Cardiac muscle cell (in vitro differentiated cells and primary cell): ENCODE measurements around the gene OR14A16. TPM values are rescaled to one million over a fixed set of nuclear protein-coding genes. Genes with fewer than 3 reads are reported as not detected.
A peak's percentile ranks its signal among the peaks of the same experiment; 100 is the strongest.

Experiments used
- DNase-seq, 2 donors: peaks; one replicate each; pipeline versions ENCODE4 v3.0.0 to v3.0.0-alpha.2; 2010 to 2017; ENCODE audit warnings: low read depth in 1 of 2, low spot score in 1 of 2
- H3K27ac ChIP-seq: fragments of 200-600 bp; sonication (generic); 2 replicates; pipeline ENCODE4 v1.5.1; 2016
- H3K27me3 ChIP-seq: fragments of 200-600 bp; sonication (generic); 2 replicates; pipeline ENCODE4 v1.6.0; 2016; ENCODE audit warnings: control low read depth
- H3K36me3 ChIP-seq: fragments of 200-600 bp; sonication (generic); 2 replicates; pipeline ENCODE4 v1.5.1; 2016; ENCODE audit warnings: control low read depth
- H3K4me1 ChIP-seq: fragments of 200-600 bp; sonication (generic); 2 replicates; pipeline ENCODE4 v1.8.1; 2017; ENCODE audit warnings: low read depth, mild to moderate bottlenecking, mixed run types
- H3K4me3 ChIP-seq: fragments of 200-600 bp; sonication (generic); 2 replicates; pipeline ENCODE4 v1.5.1; 2016; ENCODE audit warnings: mild to moderate bottlenecking
- H3K9me3 ChIP-seq: fragments of 200-600 bp; sonication (generic); 2 replicates; pipeline ENCODE4 v1.5.1; 2017; ENCODE audit warnings: low read depth, mild to moderate bottlenecking, control low read depth
- CTCF ChIP-seq: IDR thresholded peaks from 2 replicates; pipeline ENCODE4 v1.5.1; 2012; ENCODE audit warnings: low read depth, mild to moderate bottlenecking, low read length
- polyA plus RNA-seq: library from polyadenylated mRNA; unstranded; fragments of >200 nt; fragmentation: Nextera tagmentation; extraction: Ambion mirVana; gene quantifications from 2 replicates; pipeline ENCODE4 v1.2.1, GENCODE V29; 2016
- total RNA-seq: library from RNA; depleted of rRNA; stranded (reverse); fragments of >200 nt; gene quantifications from 2 replicates; pipeline ENCODE4 v1.2.3, GENCODE V29; 2016

The OR14A16 gene
- total and polyA plus RNA-seq, 2 experiments from 2014 or later, result not detected

GRCh38 chr1:247857069-247857984 is 33.4 kb upstream of the OR14A16 start, which contains the start of gene TRIM58:
TRIM58 (plus strand) TSS chr1:247857187; CDS start chr1:247857247, 60 bp downstream.
- H3K4me1 ChIP-seq, result no peaks in the 10 kb centered on the region
- peak within 1 kb of the TSS; percentile 42 for H3K4me3 ChIP-seq
- no peak for TF ChIP-seq CTCF

GRCh38 chr1:247855911-247856310 is 32.0 kb upstream of the OR14A16 start:
- no peak for TF ChIP-seq CTCF
- no peaks in the 10 kb centered on the region for H3K36me3 ChIP-seq
- peaks cover 6% of the 10 kb centered on the region for H3K27me3 ChIP-seq
- no peaks in the 10 kb centered on the region for H3K9me3 ChIP-seq
- H3K27ac ChIP-seq, result no peak overlapping the region
- no peak for DNase-seq
- no peak overlapping the region for H3K4me3 ChIP-seq
- no peaks in the 10 kb centered on the region for H3K4me1 ChIP-seq

More at GRCh38 chr1:247857069-247857984, 33.4 kb upstream of the OR14A16 start, which contains the start of gene TRIM58:
- peaks cover 6% of the 10 kb centered on the region for H3K27me3 ChIP-seq
- H3K27ac ChIP-seq, result no peak within 1 kb of the TSS
- peak in 1 of 2 donors; percentile 81 for DNase-seq
- H3K9me3 ChIP-seq, result no peaks in the 10 kb centered on the region
- no peaks in the 10 kb centered on the region for H3K36me3 ChIP-seq

- Histone ChIP-seq H3K36me3 (no peaks in the 10 kb centered on the region), H3K27ac (no peak overlapping the region), H3K4me3 (no peak overlapping the region), H3K4me1 (no peaks in the 10 kb centered on the region), H3K9me3 (no peaks in the 10 kb centered on the region), H3K27me3 (peaks cover 6% of the 10 kb centered on the region)
- DNase-seq, result no peak
- TF ChIP-seq CTCF, result no peak
These were observed 31.1 kb upstream of the OR14A16 start for GRCh38 chr1:247854899-247855545.

GRCh38 chr1:247849616-247850015 is 25.7 kb upstream of the OR14A16 start:
- TF ChIP-seq CTCF, result no peak
- Histone ChIP-seq H3K27ac (no peak overlapping the region), H3K27me3 (no peaks in the 10 kb centered on the region), H3K4me3 (no peak overlapping the region), H3K36me3 (no peaks in the 10 kb centered on the region), H3K9me3 (no peaks in the 10 kb centered on the region), H3K4me1 (no peaks in the 10 kb centered on the region)
- DNase-seq, result no peak

GRCh38 chr1:247848346-247848745 is 24.4 kb upstream of the OR14A16 start:
- no peak for TF ChIP-seq CTCF
- no peak overlapping the region for H3K4me3 ChIP-seq
- no peak overlapping the region for H3K27ac ChIP-seq
- no peak for DNase-seq
- H3K27me3 ChIP-seq, result no peaks in the 10 kb centered on the region
- H3K4me1 ChIP-seq, result no peaks in the 10 kb centered on the region
- H3K9me3 ChIP-seq, result no peaks in the 10 kb centered on the region
- no peaks in the 10 kb centered on the region for H3K36me3 ChIP-seq
